Activated naive CD4-positive, alpha-beta T cell treated with anti-CD3 and anti-CD28 coated beads, Interleukin-2, amount 50 U/mL, for 16 hours (primary cell): ENCODE results near the gene PRPF19.

Experiments used
- DNase-seq: peaks from one replicate; pipeline ENCODE4 v3.0.0-alpha.2; 2020

Gene PRPF19

DNA sequence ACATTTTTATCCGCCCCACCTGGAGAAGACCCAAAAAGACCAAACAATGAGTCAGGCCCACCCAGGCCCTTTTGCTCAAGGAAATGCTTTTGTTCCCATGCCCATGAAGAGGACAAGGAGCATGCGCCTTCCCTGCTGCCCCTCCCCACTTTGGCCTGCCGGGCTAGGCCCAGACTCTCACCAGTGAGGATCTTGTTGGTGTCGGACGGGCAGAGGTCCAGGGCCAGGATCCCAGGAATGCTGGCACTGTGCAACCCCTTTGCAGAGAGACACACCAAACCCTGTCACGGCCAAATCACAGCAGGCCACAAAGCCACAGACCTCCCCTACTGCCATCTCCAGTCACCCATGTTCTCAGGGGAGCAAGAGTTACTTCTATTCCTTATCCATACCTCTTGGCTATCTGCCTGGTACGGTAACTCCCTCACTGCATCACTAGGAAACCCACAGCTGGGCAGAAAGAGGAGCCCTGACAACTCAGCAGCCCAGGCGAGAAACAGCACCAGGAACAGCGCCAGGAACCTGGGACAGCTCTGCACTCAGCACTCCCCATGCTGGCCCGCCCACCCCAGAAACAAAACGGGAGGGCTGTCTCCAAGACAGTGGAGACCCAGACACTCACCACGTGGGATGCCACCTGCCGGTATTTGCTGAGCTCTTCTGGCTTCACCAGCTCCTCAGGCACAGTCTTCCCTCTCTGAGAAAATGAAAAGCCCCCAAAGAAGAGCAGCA is 5.5 kb downstream of the PRPF19 start:
- no peak for DNase-seq

DNA sequence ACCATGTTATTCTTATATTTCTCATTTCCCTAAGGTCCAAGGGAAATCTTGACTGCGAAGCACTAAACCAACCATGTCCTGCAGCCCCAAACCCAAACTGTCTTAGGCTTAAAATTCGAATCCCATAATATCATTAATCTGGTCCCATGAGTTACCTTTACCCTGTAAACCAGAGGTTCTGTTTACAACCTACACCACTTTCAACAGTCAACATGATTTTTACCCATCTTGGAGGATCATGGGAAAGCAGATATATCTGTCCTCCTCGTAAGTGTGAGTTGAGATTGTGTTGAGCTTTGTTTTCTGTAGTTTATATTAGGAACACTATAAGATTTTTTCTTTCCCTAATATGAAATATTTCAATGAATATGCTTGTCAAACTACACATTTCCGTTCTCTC is 6.4 kb downstream of the PRPF19 start:
- DNase-seq, result no peak

DNA sequence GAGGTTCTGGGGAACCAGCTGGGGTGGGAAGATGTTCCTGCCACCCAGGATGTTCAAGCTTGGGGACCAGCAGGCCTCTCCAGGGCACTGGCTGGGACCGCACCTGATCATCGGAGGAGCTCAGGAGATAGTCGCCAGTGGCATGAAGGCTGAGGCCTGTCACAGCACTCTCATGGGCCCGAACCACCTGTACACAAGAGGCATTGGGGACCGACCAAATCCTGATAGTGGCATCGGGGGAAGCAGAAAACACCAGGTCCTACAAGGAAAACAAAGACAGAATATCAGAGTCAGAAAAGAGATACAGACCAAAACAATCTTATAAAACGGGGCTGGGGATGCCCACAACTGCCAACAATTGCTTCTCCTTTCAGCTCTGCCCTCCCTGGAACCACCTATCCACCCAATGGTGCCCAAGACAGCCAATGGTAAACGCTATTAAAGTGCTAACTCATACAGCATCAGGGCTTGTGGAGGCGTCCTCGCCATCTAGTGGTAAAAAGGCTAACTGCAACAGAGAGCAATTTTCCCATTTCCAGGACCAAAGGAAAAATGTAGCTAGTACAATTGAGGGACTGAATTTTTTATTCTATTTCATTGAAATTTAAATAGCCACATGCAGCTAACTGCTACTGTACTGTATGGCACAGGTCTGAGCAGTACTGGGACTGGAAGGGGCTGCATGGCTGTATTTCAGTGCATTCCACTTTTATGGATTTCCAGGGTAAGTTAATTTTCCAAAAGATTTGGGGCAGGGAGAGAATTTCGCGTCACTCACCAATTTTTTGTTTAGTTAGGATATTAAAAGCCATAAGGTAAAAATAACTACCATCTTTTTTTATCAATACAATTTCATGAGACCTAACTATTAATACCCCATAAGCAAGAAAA is 7.1 kb downstream of the PRPF19 start:
- no peak for DNase-seq

DNA sequence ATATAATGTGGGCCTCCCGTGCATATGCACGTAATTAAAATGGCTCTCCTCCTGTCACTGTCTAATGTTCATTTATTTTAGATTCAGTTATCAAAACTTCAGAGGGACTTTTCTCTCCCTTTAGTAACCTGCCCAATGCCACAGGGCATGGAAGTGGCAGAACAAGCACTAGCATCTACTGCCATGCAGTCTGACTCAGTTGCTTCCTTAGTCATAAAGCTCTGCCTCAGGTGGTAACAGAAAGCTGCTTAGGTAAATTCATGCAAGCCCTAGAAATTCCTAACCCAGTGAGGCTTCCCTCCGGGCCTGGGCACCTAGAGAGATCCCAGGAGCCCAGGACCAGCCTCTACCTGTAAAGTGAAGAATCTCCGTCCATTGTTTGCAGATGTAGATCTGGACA is 8.9 kb downstream of the PRPF19 start:
- no peak for DNase-seq

- DNase-seq, result no peak
These were observed 10.7 kb downstream of the PRPF19 start for GRCh38 chr11:60895687-60896086.

GRCh38 chr11:60891103-60891741 is 15.2 kb downstream of the PRPF19 start:
- DNase-seq, result no peak

- no peak for DNase-seq
These were observed 15.7 kb downstream of the PRPF19 start for GRCh38 chr11:60890696-60891095.

DNA sequence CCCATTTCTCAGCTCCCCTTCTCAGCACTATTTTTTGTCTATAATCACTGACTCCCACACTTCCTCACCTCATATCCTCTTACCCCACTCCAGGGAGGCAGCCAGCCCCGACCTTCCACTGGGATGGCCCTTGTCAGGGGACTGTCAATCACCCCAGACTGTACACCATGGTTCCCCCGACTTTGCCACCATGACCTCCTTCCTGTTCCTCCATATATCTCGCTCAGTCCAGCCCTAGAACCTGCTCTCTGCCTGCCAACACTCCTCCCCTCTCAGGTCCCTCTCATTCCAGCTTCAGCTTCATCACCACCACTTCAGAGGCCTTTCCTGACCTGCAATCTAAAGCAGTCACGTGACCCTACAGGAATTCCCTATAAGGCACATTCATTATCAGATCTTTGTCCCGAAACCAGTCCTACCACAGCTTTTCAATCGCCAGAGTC is 16.5 kb downstream of the PRPF19 start:
- DNase-seq, result no peak

DNA sequence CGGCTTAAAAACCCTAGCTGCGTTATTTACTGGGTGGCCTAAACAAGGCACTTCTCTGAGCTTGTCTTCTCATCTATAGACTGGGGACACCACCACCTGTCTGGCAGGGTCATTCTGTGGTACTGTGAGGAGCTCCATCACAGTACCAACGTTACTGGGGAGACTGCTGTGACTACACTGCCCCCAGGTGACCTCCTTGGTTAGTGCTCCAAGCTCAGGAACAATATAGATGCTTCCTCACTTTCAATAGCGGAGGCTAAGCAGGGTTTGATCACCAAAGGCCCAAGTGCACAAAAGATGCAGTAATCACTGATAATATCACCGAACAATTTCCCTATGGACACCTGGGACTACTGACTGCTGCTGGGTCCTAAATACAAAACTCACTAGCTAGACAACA is 18.8 kb downstream of the PRPF19 start:
- DNase-seq, result no peak

DNA sequence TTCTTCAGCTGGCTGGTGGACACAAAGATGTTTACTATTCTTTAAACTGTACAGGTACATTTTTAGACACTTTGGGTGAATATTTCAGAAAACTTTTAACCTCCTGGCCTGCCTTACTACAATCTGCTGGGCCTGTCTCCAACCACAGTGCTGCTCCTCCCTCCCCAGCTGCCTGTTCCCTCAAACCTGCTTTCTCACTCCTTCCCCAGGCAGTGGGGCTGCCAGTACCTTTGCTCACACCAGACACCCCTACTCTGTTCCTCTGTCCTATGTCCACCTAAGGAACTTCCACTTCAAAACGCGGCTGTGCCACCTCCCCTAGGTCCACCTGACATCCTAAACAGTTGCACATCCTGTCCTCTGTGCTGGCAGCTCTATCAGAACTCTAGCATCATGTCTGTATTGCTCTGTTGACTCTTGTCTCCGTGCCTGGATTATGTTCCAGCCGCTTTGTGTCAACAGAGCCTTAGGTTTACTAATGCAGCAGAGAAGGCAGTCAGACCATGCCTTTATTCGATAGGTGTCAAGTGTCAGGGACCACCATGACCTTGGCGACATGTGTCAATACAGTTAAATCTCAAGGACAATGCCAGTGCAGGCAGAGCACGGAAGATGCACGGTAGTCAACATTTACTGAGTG is 25.6 kb downstream of the PRPF19 start:
- no peak for DNase-seq

- DNase-seq, result no peak
These were observed 26.3 kb downstream of the PRPF19 start for GRCh38 chr11:60879971-60880588.

GRCh38 chr11:60879104-60879503 is 27.3 kb downstream of the PRPF19 start:
- no peak for DNase-seq

DNA sequence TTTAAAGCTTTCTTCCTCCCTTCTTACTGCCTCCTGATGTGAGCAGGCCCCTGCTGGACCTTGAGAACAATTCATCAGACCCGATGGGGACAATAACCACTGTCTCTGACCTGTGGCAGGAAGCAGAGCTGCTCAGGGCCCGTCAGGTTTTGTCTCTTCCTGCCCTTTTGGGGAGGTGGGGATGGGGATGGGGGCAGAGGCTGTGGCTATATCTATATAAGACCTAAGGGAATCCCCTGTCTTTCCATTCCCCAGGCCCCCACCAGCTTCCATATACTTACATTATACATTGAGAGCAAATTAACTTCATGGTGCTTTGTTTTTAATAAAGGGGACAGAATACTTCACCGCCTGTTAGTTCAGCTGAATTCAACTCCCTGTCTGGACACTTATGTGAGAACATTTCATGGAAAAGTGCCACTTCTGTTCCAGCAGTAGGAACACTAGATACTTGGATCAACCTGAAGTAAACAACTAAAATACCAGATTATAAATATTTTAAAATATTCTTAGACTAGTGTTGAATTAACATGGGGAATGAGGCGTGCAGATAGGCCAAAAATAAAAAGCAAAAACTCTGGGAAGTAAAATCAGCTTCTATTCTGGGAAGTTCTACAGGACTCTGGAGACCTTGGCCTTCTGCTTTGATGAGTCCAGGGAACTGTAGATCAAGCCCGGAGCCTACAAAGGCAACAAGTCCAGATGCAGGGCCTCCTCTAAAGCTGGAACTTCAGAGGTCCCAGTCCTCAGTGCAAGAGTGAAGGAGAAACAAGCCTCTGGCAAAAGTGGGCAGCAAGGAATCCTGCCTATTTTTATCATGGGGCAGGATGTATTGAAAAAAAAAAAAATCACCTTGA is 27.9 kb downstream of the PRPF19 start:
- DNase-seq, result no peak

DNA sequence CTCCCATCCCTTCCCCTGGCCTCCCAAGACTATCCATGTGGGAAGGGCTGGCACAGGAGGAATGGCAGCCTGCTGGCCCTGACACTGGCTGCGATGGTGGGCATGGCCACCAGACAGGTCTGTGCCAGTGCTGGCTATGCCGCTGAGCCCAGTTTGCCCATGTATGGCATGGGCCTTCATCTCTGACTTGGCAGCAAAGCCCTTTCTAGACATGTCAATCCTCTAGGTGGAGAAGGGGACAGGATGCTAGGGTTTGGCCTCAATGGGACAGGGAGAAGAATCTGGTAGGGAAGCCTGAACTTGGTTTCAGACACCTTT is 30.3 kb downstream of the PRPF19 start:
- no peak for DNase-seq

DNA sequence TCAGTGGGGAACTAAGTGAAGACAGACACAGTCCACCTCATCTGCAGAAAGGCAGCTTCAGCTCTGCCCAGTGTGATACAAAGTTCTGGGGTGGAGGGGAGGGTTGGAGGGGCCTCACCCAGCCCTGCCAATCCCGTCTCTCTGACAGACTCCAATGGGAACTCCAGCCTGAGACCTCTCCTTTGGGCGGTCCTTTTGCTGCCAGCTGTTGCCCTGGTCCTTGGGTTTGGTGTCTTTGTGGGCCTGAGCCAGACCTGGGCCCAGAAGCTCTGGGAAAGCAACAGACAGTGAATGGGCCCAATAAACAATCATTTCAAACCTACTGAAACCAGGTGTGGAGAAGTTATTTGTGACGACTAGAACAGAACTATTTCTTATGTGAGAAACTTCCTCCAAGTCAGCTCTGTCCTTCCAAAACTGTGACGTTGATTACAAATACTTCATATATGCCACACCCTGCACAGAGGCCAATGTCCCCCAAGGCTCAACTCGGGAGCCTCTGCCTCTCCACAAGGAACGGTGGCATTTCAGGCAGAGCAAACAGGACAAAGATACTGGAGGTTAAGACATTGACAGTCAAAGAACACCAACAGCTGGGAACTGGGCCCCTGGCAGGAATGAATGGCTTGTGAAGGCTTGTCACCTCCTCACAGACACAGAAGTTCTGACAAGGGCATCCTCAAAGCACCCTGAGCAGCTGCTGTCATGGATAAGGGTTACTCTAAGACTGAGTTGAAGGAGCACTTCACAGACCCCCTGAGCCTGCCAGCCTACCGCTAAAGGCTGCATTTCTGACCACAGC is 30.8 kb downstream of the PRPF19 start:
- DNase-seq, result no peak

DNA sequence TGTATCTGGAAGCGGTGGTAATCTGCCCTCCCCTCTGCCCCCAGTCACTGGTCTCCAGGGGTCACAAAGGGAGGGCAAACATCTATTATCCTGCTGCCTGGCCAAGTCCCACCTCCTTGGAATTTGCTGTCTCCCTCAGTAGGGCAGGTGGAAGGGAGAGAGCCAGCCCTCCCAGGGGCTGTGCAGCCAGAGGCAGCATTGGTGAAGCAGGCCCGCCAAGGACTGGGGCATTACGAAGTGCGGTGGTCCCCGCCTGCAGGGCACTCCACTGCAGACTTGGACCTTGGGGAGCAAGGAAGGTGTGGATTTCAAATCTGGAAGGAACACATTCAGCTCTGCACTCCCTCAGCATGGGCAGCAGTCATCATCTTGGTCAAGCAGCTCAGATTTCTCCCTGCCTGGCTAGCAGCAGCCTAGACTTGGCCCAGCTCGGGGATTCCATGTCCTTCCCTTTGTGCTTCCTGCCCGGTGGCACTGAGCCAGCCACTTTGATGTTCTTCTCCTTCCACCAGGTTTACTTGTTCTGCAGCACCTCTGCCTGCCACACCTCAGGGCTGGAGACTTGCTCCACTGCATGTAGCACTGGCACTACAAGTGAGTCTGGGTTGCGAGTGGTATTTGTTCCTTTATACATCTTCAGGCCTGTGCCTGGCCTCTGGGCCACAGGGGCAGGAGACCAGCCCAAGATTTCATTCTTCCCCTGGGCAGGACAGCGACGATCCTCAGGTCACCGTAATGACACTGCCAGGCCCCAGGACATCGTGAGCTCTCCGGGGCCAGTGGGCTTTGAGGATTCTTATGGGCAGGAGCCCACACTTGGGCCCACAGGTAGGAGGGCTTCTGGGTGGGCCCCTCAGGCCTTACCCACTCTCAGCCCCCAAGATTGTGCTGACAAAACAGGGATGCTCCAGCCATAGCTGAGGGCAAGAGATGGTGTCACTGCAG is 31.7 kb downstream of the PRPF19 start:
- no peak for DNase-seq

DNA sequence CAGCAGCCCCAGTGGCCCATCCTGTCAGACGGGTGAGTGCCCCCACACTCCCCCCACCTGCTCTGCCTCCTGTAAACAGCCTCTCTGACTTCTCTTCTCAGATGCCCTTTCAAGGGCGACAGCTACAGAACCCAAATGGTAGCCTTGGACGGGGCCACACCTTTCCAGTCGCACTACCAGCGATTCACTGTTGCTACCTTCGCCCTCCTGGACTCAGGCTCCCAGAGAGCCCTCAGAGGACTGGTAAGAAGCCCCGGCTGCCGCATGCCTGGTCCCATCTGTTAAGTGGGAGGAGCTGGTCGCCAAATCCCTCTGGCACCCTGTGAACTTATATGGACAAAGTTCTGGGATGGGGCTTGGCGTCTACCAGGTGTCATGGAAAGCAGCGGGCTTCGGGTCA is 32.9 kb downstream of the PRPF19 start:
- no peak for DNase-seq

DNA sequence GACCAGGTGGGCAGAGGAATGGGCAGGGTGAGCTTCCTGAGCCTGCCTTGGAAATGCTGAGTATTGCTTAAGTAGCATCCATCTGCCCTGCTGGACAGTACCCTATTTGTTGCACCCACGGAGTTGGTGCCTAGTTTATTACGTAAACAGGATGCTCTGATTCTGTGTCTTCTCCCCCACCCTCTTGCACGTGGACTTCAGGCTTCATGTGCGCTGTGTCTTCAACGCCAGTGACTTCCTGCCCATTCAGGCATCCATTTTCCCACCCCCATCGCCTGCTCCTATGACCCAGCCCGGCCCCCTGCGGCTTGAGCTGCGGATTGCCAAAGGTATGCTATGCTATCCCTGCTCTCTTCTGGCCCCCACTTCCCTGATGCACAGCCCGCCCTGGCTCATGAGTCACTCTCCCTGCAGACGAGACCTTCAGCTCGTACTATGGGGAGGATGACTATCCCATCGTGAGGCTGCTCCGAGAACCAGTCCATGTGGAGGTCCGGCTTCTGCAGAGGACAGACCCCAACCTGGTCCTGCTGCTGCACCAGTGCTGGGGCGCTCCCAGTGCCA is 33.3 kb downstream of the PRPF19 start:
- DNase-seq, result no peak

DNA sequence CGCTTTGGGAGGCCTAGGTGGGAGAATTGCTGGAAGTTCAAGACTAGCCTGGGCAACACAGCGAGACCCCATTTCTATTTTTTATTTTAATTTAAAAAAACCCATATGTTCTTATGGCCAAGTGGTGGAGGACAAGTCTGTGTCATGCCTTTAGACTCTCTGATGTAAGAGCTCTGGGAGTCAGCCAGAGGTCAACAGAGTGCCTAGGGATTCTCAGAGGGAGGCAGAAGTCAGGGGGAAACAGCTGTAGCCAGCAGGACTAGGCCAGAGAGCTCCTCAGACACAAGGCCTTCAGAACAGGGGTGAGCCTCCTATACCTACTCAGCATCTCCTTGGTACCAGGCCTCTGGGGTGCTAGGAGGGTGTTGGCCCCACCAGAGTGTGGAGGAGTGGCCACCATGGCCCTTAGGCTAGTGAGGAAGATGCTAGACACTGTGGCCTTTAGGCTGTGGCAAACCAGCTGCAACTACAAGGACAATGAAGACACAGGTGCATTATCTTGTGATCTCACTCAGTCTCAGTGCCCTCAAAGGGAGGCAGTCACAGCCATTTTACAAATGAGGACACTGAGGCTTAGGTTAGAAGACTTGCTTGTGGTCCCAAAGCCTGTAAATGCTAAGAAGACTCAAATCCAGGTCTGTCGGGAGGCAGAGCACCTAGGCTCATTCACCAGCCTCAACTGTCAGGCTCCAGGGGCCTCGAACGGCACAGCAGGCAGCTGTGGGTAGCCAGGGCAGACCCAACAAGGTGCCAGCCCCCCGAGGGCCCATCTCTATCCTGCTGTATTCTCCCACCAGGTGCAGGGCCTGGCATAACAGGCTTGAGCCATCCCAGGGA is 34.0 kb downstream of the PRPF19 start:
- no peak for DNase-seq
